Neuron (in vitro differentiated cells): Measurements from ENCODE around the gene FAM200B.
"Not testable (repeated sequence)": the region's sequence is repeated elsewhere in the genome, so short reads cannot be mapped to it uniquely, and the experiment has no call there.

Source experiments
- H2AFZ ChIP-seq: one replicate; pipeline ENCODE4 v1.6.1; 2013; ENCODE audit warnings: low read depth, mild to moderate bottlenecking, inconsistent platforms, low read length, moderate library complexity
- H3K27me3 ChIP-seq: one replicate; pipeline ENCODE4 v1.6.1; 2013; ENCODE audit warnings: low read length; ENCODE audit not compliant: insufficient read depth
- H3K36me3 ChIP-seq: one replicate; pipeline ENCODE4 v1.6.1; 2013; ENCODE audit warnings: low read length; ENCODE audit not compliant: insufficient read depth
- H3K4me1 ChIP-seq: one replicate; pipeline ENCODE4 v1.6.1; 2013; ENCODE audit warnings: low read length; ENCODE audit not compliant: insufficient read depth
- H3K4me3 ChIP-seq: 2 replicates; pipeline ENCODE4 v1.5.1; 2013; ENCODE audit warnings: mild to moderate bottlenecking, low read length, moderate library complexity
- H3K9me3 ChIP-seq: one replicate; pipeline ENCODE4 v1.6.1; 2013; ENCODE audit warnings: low read length

The FAM200B gene

GRCh38 chr4:15714646-15715435, 33.2 kb downstream of the FAM200B start:
- peaks cover 4% of the 10 kb centered on the region for H3K4me1 ChIP-seq
- no peak overlapping the region for H3K4me3 ChIP-seq
- no peak overlapping the region for H2AFZ ChIP-seq
- no peaks in the 10 kb centered on the region for H3K9me3 ChIP-seq
- H3K36me3 ChIP-seq = no peaks in the 10 kb centered on the region
- H3K27me3 ChIP-seq = no peaks in the 10 kb centered on the region

GRCh38 chr4:15716115-15716514, 34.5 kb downstream of the FAM200B start:
- Histone ChIP-seq H3K4me1 (peaks cover 3% of the 10 kb centered on the region), H2AFZ (no peak overlapping the region), H3K36me3 (no peaks in the 10 kb centered on the region)

GRCh38 chr4:15717086-15717485, 35.5 kb downstream of the FAM200B start:
- no peaks in the 10 kb centered on the region for H3K36me3 ChIP-seq
- no peak overlapping the region for H3K4me3 ChIP-seq
- peaks cover 3% of the 10 kb centered on the region for H3K4me1 ChIP-seq
- H3K27me3 ChIP-seq = no peaks in the 10 kb centered on the region
- no peaks in the 10 kb centered on the region for H3K9me3 ChIP-seq
- no peak overlapping the region for H2AFZ ChIP-seq

More at GRCh38 chr4:15716115-15716514, 34.5 kb downstream of the FAM200B start:
- Histone ChIP-seq H3K4me3 (no peak overlapping the region), H3K9me3 (no peaks in the 10 kb centered on the region), H3K27me3 (no peaks in the 10 kb centered on the region)

- Histone ChIP-seq H3K4me3 (no peak overlapping the region), H3K9me3 (no peaks in the 10 kb centered on the region), H2AFZ (no peak overlapping the region), H3K27me3 (no peaks in the 10 kb centered on the region), H3K4me1 (peaks cover 3% of the 10 kb centered on the region), H3K36me3 (no peaks in the 10 kb centered on the region)
These were observed 36.2 kb downstream of the FAM200B start for GRCh38 chr4:15717657-15718416.

- Histone ChIP-seq H3K36me3 (no peaks in the 10 kb centered on the region), H3K4me3 (no peak overlapping the region), H3K4me1 (peaks cover 3% of the 10 kb centered on the region), H2AFZ (no peak overlapping the region), H3K9me3 (no peaks in the 10 kb centered on the region), H3K27me3 (no peaks in the 10 kb centered on the region)
These were observed 36.8 kb downstream of the FAM200B start for GRCh38 chr4:15718465-15718864.

- H3K4me1 ChIP-seq = peaks cover 3% of the 10 kb centered on the region
- H3K27me3 ChIP-seq = no peaks in the 10 kb centered on the region
- H2AFZ ChIP-seq = no peak overlapping the region
- H3K9me3 ChIP-seq = no peaks in the 10 kb centered on the region
- no peak overlapping the region for H3K4me3 ChIP-seq
- no peaks in the 10 kb centered on the region for H3K36me3 ChIP-seq
These were observed 37.3 kb downstream of the FAM200B start for GRCh38 chr4:15718959-15719358.

- H2AFZ ChIP-seq = no peak overlapping the region
- H3K36me3 ChIP-seq = no peaks in the 10 kb centered on the region
- H3K27me3 ChIP-seq = no peaks in the 10 kb centered on the region
- H3K4me1 ChIP-seq = peaks cover 3% of the 10 kb centered on the region
- no peaks in the 10 kb centered on the region for H3K9me3 ChIP-seq
- no peak overlapping the region for H3K4me3 ChIP-seq
These were observed 37.9 kb downstream of the FAM200B start for GRCh38 chr4:15719506-15719905.

GRCh38 chr4:15720851-15721250, 39.2 kb downstream of the FAM200B start:
- Histone ChIP-seq H3K4me3 (no peak overlapping the region), H3K9me3 (no peaks in the 10 kb centered on the region), H3K36me3 (no peaks in the 10 kb centered on the region), H3K4me1 (peaks cover 3% of the 10 kb centered on the region), H3K27me3 (no peaks in the 10 kb centered on the region), H2AFZ (no peak overlapping the region)

GRCh38 chr4:15725608-15726007, 44.0 kb downstream of the FAM200B start:
- H3K4me3 ChIP-seq = no peak overlapping the region
- no peaks in the 10 kb centered on the region for H3K36me3 ChIP-seq
- no peaks in the 10 kb centered on the region for H3K27me3 ChIP-seq
- no peaks in the 10 kb centered on the region for H3K4me1 ChIP-seq
- no peak overlapping the region for H2AFZ ChIP-seq
- no peaks in the 10 kb centered on the region for H3K9me3 ChIP-seq

GRCh38 chr4:15729910-15730533, 48.4 kb downstream of the FAM200B start:
- Histone ChIP-seq H2AFZ (no peak overlapping the region), H3K9me3 (no peaks in the 10 kb centered on the region), H3K4me1 (peaks cover under 1% of the 10 kb centered on the region), H3K36me3 (no peaks in the 10 kb centered on the region), H3K4me3 (no peak overlapping the region), H3K27me3 (no peaks in the 10 kb centered on the region)

GRCh38 chr4:15733061-15733460, 51.4 kb downstream of the FAM200B start:
- H3K9me3 ChIP-seq, H3K4me3 ChIP-seq, H3K4me1 ChIP-seq, H2AFZ ChIP-seq, H3K27me3 ChIP-seq, H3K36me3 ChIP-seq: not testable (repeated sequence)

GRCh38 chr4:15735536-15735935, 53.9 kb downstream of the FAM200B start:
- Histone ChIP-seq H2AFZ (no peak overlapping the region), H3K4me1 (peaks cover 7% of the 10 kb centered on the region), H3K27me3 (no peaks in the 10 kb centered on the region), H3K9me3 (no peaks in the 10 kb centered on the region), H3K4me3 (no peak overlapping the region), H3K36me3 (no peaks in the 10 kb centered on the region)

- Histone ChIP-seq H3K27me3 (no peaks in the 10 kb centered on the region), H3K36me3 (no peaks in the 10 kb centered on the region), H3K4me1 (peaks cover 7% of the 10 kb centered on the region), H3K4me3 (no peak overlapping the region), H2AFZ (no peak overlapping the region), H3K9me3 (no peaks in the 10 kb centered on the region)
These were observed 55.0 kb downstream of the FAM200B start for GRCh38 chr4:15736514-15737050.
